HG02623 (cell line): ENCODE results near the gene S1PR1.

ENCODE experiments used
- ATAC-seq: cut with Tn5 transposase; IDR thresholded peaks from one replicate; pipeline ENCODE4 v1.9.1; 2021; ENCODE audit warnings: moderate library complexity; ENCODE audit not compliant: unreplicated experiment

Gene S1PR1

DNA sequence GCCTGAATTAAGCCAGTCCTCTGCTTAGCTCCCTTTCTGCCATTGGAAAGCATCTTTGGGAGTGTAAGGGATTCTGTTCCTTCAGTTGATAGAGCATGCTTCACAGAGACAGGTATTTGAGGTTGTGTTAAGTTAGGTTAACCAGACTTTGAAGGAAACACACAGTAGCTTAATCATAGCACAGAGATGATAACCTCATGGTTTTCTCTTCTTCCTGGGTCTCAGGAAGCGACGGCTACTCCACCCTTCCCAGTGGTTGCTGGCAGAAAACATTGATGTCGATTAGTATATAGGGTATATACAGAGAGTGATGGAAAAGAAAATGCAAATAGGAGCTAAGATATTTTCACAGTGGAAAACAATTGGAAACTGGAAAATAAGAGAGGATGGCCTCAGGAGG, 42.0 kb downstream of the S1PR1 start:
- ATAC-seq: no peak

DNA sequence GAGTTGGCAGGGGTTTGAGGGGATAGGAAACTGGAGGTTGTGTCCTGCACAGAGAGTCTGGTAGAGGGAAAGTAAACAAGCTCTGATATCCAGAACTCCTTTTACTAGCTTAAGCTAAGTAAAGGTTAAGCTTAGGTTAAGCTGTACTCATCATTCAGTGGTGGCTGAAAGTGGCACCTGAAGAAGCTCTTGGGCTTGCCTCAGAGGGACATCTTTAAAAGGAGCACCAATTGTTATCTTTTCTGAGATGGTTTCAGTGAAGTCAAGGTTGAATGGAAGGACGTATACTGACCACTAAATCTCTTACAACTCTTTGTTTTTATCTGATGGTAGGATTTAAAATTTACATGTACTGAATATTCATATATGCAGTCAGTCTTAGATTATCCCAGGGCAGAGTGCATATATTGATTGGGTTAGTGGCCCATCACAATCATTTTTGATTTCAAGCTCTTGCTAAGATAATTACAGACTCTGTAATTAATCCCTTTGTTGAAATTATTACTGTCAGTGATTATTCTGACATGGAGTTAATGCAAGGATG, 43.3 kb downstream of the S1PR1 start:
- ATAC-seq: no peak

- no peak for ATAC-seq
Observed at GRCh38 chr1:101280942-101281654, 44.3 kb downstream of the S1PR1 start.

- no peak for ATAC-seq
Observed at GRCh38 chr1:101281751-101282150, 44.9 kb downstream of the S1PR1 start.

DNA sequence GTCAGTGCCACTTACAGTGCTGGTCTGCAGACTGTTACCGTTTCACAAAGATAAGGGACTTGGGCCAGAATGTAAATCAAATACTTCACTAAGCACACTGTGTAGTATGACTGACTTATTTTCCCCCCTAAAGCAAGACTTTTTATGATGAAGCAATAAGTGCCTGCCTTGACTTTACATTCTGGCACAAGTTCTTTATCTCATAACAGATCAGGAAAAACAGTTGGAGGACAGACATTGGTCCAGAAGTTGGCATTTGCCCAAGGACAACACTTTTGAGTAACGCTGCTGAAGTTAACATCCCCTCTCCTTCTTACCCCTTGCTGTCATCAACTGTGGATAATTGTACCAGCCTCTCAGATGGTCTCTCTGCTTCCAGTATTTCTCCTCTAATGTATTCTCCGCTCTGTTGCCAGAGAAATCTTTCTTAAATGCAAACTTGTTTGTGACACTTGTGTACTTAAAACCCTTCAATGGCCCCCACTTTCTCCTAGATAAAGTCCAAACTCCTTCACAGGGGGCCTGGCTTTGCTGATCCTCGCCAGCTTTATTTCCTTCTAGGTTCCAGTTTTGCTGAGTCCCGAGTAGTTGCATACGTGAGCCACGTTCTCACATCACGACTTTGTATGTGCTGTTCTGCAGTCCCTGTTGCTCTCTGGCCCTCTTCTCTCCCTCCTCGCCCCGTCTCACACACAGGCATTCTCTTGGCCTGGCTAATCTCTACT, 45.7 kb downstream of the S1PR1 start:
- no peak for ATAC-seq

- no peak for ATAC-seq
Observed at GRCh38 chr1:101283443-101283842, 46.6 kb downstream of the S1PR1 start.

DNA sequence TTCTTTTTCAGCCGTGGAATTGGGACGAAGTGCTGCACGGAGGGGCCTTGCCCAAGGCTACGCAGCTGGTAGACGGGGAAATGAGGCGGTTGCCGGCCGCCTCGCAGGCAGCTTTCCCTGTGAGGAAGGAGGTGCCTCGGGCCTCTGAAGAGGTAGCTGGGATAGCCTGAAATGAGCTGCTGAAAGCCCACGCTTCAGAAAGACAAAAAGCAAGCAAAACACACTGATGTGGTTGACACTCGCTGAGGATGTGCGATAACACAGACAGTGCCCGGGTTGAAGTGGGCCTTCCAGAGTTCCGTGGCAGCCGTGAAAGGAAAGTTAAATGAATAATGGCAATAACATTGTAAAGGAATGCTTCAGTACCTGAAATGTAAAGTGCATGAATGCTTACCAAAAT, 47.2 kb downstream of the S1PR1 start:
- ATAC-seq: no peak

- ATAC-seq: no peak
Observed at GRCh38 chr1:101284622-101285218, 47.9 kb downstream of the S1PR1 start.

- no peak for ATAC-seq
Observed at GRCh38 chr1:101285922-101286570, 49.2 kb downstream of the S1PR1 start.

DNA sequence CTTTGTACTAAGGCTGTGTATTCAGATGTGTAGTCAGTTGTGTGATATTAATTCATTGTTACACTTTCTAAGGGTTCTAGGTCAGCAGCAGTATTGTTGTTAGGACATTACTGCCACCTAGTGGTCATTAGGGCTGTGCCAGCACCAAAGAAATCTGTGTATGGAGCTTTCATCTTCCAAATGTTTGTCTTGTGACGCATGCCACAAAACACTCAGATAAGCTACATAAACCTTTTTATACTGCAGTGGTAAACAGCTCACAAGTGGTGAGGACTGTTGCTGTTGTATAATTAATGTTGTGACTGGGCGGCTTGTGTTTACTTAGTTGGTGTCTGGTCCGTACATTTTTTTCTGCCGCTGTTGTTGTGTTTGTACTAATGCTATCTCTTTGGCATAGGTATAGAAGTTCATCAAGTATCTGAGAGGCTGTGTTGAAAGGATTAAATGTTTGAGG, 51.7 kb downstream of the S1PR1 start:
- ATAC-seq: peak; percentile 43

DNA sequence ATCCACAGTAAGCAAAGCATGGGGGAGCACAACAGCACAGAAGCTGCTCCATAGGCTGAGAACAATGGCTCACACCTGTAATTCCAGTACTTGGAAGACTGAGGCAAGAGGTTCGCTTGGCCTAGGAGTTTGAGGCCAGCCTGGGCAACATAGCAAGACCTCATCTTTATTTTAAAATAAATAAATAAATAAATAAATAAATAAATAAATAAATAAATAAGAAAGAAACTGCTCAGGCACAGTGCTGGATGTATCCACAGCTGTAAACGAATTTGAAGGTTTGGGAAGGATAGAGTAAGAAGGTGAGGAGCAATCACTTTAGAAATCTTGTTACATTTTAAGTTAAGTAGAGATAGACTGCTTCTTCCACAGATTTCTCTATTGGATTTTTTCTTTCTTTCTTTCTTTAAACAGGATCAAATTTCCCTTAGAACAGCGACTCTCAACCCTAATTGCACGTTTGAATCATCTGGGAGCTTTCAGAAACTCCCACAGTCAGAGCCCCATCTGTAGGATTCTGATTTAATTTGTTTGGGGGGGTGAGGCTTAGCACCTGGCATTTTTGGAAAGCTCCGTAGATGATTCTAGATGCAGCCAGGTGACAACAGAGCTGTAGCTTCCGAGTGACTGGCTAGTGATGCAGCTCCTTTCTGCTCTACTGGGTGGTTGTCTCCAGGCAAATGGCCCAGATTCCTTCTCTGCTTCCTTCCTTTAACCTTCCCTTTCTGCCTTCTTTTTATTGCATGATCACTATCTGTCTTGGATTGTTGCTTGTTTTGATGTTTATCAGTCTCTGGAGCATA, 53.5 kb downstream of the S1PR1 start:
- ATAC-seq: no peak
